Stimulated activated CD4-positive, alpha-beta T cell treated with anti-CD3 and anti-CD28 coated beads, Interleukin-1b, Interleukin-23, amount 100 ng/mL, for 4 hours (primary cell): ENCODE results near the gene VRK1.

Experiments used
- DNase-seq, 2 donors: peaks; one replicate each; pipeline ENCODE4 v3.0.0-alpha.2; 2020; ENCODE audit warnings: low read depth in 2 of 2

The VRK1 gene

DNA sequence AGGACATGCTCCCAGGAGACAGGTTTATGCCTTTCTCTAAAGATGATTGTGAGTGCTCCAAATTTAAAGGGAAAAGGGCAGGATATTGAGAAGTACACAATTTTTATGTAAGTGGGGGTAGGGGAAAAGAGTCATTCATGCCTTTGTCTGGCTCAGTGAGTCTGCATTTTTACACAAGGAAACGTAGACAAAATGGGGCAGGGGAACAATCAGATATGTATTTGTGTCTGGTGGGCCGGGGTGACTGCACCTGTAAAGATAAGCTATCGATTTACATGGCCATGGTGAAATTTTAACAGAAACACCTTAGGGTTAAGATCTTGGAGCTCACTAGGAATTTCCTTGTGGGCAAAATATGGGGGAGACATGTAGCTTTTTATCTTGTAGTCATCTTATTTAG, 123.6 kb downstream of the VRK1 start:
- DNase-seq = no peak

DNA sequence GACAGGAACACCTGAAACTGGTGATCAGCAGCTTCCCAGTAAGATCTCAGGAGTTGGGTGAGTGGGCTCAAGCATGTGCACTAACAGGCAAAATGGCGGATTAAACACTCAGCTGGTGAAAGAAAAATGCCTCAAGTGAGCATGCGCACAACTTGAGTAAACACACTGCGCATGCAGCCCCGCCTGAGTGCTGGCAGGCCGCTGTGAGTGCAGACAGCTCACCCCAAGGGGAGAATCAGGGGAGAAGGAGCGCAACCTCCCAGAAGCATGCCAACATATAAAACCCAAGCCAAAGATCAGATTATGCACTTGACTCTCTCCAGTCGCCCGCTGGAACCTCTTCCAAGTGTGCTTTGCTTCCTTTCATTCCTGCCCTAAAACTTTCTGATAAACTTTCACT, 125.8 kb downstream of the VRK1 start:
- DNase-seq = no peak

DNA sequence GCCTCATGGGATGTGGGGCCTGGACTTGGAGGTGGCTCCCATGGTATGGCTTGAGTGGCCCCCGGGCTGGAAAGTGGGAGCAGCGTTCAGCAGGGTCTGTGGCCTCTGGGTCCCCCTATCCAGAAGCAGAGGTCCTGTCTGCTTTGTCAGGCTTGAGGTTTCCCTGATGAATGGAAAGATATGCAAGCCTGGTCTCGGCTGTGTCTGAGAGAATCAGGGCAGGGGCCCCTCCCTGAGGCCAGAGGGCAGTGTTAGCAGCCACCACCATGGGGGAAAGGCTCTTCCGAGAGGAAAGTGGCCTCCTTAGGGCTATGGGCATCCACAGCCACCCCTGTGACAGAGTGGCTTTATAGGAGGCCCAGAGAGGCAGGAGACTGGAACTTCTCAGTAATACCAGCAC, 128.2 kb downstream of the VRK1 start:
- DNase-seq = no peak

DNA sequence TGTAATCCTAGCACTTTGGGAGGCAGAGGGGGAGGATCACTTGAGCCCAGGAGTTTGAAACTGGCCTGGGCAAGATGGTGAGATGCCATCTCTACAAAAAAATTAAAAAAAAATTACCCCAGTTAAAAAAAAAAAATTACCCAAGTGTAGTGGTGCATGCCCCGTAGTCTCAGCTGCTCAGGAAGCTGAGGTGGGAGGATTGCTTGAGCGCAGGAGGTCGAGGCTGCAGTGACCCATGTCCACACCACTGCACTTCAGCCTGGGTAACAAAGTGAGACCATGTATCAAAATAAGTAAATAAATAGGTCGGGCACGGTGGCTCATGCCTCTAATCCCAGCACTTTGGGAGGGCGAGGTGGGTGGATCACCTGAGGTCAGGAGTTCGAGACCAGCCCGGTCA, 128.8 kb downstream of the VRK1 start:
- no peak for DNase-seq

DNA sequence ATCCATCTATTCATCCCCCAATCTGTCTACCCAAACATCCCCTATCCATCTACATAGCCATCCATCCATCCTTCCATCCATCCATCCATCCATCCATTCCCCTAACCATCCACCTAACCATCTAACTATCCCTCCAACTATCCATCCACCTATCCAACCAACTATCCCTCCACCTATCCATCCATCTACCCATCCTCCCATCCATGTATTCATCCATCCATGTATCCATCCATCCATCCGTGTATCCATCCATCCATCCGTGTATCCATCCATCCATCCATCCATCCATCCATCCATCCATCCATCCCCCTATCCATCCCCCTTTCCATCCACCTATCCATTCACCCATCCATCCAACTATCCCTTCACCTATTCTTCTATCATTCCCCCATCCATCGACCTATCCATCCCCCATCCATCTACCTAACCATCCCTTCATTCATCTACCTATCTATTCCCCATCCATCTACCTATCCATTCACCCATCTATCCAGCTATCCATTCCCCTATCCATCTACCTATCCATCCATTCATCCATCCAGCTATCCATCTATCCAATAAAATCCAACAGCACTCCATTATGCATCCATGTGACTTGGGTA, 131.7 kb downstream of the VRK1 start:
- DNase-seq = no peak

DNA sequence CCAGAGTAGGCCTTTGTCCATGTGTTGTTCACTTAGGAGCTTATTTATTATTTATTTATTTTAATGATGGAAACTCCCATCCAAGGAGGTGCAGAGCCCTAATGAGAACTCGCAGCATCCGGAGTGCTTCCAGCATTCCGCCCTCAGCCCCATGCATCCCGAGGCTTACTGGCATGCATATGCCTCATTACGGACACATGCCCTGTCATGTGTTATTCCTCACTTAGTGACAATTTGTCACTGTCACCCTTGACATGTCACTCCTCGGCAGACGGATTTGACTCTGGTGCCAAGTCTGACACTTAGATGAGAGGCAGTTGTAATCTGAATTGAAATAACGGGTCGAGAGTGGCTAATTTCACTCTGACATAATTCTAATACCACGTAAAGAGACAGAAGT, 132.8 kb downstream of the VRK1 start:
- no peak for DNase-seq

DNA sequence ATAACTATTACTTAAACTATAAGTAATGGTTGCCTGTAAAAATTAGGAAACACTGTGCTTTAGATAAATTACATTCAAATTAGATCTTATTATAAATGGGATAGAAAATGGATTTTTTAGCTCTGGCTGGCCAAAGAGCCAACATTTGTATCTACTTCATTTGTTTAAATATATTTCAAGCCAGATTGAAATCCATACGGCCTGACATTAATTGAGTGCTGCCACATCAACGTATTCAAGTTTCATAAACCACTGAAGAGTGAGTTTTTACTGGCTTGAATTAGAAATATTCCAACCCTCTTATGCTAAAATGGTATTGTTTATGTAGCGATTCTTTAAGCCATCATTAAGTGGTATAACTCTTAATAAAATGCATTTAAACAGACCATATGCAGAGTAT, 133.3 kb downstream of the VRK1 start:
- DNase-seq = no peak
